Kidney (tissue), 14 donors: Measurements from ENCODE around the gene CAVIN1. TPM values are rescaled to one million over a fixed set of nuclear protein-coding genes. Genes with fewer than 3 reads are reported as not detected.
"Not testable (repeated sequence)": the region's sequence is repeated elsewhere in the genome, so short reads cannot be mapped to it uniquely, and the experiment has no call there.

Experiments used
- DNase-seq, 5 donors: peaks; one replicate each; pipeline ENCODE4 v3.0.0-alpha.2; 2013 to 2020
- FAIRE-seq: peaks from 2 replicates; lab custom pipeline; 2012; peaks lifted over from hg19 to GRCh38; lab: Jason Lieb, UNC
- H3K27ac ChIP-seq, 2 donors: one replicate each; pipeline ENCODE4 v1.7.0; 2013; ENCODE audit warnings: low read depth in 2 of 2, low read length in 2 of 2, inconsistent platforms in 1 of 2
- H3K27me3 ChIP-seq: one replicate; pipeline ENCODE4 v1.7.1; 2013; ENCODE audit warnings: low read length, inconsistent platforms; ENCODE audit not compliant: control insufficient read depth, insufficient read depth
- H3K36me3 ChIP-seq, 3 donors: one replicate each; pipeline versions ENCODE4 v1.7.0 to v1.7.1; 2013; ENCODE audit warnings: low read length in 3 of 3, control low read depth in 1 of 3, inconsistent platforms in 1 of 3; ENCODE audit not compliant: insufficient read depth in 3 of 3, control insufficient read depth in 2 of 3
- H3K4me1 ChIP-seq, 3 donors: one replicate each; pipeline versions ENCODE4 v1.7.0 to v1.7.1; 2013; ENCODE audit warnings: low read length in 3 of 3, inconsistent platforms in 1 of 3, low read depth in 1 of 3; ENCODE audit not compliant: control insufficient read depth in 2 of 3, insufficient read depth in 2 of 3
- H3K4me3 ChIP-seq, 3 donors: one replicate each; pipeline versions ENCODE4 v1.7.0 to v1.8.1; 2013; ENCODE audit warnings: low read length in 3 of 3, control low read depth in 1 of 3, inconsistent platforms in 1 of 3
- H3K9ac ChIP-seq, 3 donors: one replicate each; pipeline versions ENCODE4 v1.7.0 to v1.7.1; 2013; ENCODE audit warnings: low read length in 3 of 3, control low read depth in 1 of 3, inconsistent platforms in 1 of 3
- H3K9me3 ChIP-seq, 3 donors: one replicate each; pipeline versions ENCODE4 v1.7.0 to v1.7.1; 2013; ENCODE audit warnings: low read length in 3 of 3, control low read depth in 1 of 3, inconsistent platforms in 1 of 3; ENCODE audit not compliant: control insufficient read depth in 2 of 3, insufficient read depth in 1 of 3
- intact Hi-C: fragments of 100-400 bp; cut with DNase I; formaldehyde crosslinking; loops from one replicate; pipeline ENCODE4 v1.11.1; 2022
- polyA plus RNA-seq: library from polyadenylated mRNA; stranded (reverse); fragments of 350-450 nt; fragmentation: Illumina TruSeq; extraction: RNeasy Lipid Tissue Mini Kit (QIAGEN cat#74804); gene quantifications from one replicate; pipeline ENCODE4 v1.2.3, GENCODE V29; 2014; ENCODE audit warnings: low read depth, low replicate concordance; ENCODE audit not compliant: insufficient read depth
- total RNA-seq: library from RNA; stranded (reverse); fragmentation: NEBNext Ultra II Directional; extraction: Animal tissue kit (Norgen Biotek cat#: 25700); gene quantifications from one replicate; pipeline ENCODE4 v1.2.1, GENCODE V29; 2021
- TF ChIP-seq, protein P1 (sequence below): IDR thresholded peaks from 3 replicates; pipeline ENCODE4 v1.5.1; 2012; ENCODE audit warnings: mild to moderate bottlenecking, moderate library complexity, borderline replicate concordance; ENCODE audit not compliant: insufficient read depth; ENCODE audit errors: extremely low read depth
- donor health status: control.
- donor health status: control.
- donor health status: control.
- donor health status: control.
- donor health status: control.
- donor health status: DM: yes; HTN: yes; CAD: no.
- donor health status: Normal renal cell carcinoma (clear cell type).

Gene CAVIN1
- total and polyA plus RNA-seq, 2 donors from 2014 or later, result 67.1 to 204 TPM

DNA sequence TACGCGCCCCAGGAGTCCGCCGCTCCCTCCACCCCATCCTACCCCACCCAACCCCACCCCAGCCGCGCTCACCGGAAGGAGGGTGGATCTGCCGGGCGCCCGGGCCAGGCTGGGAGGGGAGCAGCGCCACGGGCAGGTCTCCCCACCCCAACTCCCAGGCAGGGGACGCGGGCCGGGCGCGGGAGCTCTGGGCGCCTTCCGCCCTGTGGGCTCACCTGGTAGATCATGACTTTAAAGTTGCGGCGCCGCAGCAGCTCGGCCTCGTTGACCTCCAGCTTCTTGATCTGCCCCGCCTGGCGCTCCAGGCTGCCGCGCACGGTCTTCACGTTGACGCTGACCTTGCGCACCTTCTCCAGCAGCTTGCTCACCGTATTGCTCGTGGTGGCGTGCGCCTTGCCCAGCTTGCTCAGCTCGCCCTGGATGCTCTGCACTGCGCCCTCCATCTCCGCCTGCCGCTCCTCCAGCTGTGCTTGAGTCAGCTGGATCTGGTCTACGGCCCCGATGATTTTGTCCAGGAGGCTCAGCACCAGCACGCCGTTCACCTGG is 571 bp downstream of the CAVIN1 start:
- intact Hi-C loops, result loop anchor here (10.0 kb wide), 1 partner anchor 92 kb away; no protein-coding TSS in a partner anchor
- Histone ChIP-seq H3K27ac (peak overlapping the region; percentile 83 to 90), H3K9me3 (no peaks in the 10 kb centered on the region), H3K27me3 (peaks cover 2% of the 10 kb centered on the region), H3K36me3 (no peaks in the 10 kb centered on the region), H3K4me3 (peak overlapping the region; percentile 77 to 83 (median 82)), H3K9ac (peak overlapping the region; percentile 59 to 88 (median 84)), H3K4me1 (peaks cover 0 to 5% (median 3%) of the 10 kb centered on the region in 3 donors)
- DNase-seq (peak in 4 of 5 donors; percentile 38 to 85 (median 62)), FAIRE-seq (no peak)
- TF ChIP-seq, protein P1, sequence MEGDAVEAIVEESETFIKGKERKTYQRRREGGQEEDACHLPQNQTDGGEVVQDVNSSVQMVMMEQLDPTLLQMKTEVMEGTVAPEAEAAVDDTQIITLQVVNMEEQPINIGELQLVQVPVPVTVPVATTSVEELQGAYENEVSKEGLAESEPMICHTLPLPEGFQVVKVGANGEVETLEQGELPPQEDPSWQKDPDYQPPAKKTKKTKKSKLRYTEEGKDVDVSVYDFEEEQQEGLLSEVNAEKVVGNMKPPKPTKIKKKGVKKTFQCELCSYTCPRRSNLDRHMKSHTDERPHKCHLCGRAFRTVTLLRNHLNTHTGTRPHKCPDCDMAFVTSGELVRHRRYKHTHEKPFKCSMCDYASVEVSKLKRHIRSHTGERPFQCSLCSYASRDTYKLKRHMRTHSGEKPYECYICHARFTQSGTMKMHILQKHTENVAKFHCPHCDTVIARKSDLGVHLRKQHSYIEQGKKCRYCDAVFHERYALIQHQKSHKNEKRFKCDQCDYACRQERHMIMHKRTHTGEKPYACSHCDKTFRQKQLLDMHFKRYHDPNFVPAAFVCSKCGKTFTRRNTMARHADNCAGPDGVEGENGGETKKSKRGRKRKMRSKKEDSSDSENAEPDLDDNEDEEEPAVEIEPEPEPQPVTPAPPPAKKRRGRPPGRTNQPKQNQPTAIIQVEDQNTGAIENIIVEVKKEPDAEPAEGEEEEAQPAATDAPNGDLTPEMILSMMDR, result no peak

GRCh38 chr17:42421507-42422338 is 1.3 kb downstream of the CAVIN1 start:
- Histone ChIP-seq H3K27ac (peak overlapping the region; percentile 69 to 90), H3K4me3 (peak overlapping the region in 2 of 3 donors; percentile 82 to 83), H3K9ac (peak overlapping the region; percentile 18 to 55 (median 41)), H3K9me3 (no peaks in the 10 kb centered on the region), H3K36me3 (no peaks in the 10 kb centered on the region), H3K4me1 (peaks cover 0 to 5% (median 3%) of the 10 kb centered on the region in 3 donors), H3K27me3 (peaks cover 2% of the 10 kb centered on the region)
- intact Hi-C loops, result loop anchor here (10.0 kb wide), 1 partner anchor 93 kb away; no protein-coding TSS in a partner anchor
- TF ChIP-seq, protein P1, result no peak
- FAIRE-seq, result no peak
- DNase-seq, result peak; percentile 24 to 87 (median 51)

DNA sequence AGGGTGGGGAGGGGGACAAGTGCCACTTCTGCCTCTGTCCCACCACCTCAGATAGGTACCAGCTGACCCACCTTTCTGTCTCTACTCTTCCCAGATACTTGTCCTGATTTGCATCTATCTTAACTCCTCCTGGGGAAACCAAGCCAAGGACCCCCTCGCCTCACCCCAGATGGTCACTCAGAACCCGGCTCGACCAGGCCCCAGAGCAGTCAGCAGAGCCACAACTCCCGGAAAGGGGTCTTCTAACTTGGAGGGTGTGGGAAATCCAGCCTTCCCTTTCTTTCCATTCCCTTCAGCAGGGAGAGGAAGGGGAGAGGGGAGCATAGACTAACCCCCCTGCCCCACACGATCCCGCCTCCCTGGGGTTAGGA is 1.9 kb downstream of the CAVIN1 start:
- peaks cover 2% of the 10 kb centered on the region for H3K27me3 ChIP-seq
- no peak for DNase-seq
- H3K9me3 ChIP-seq, result no peaks in the 10 kb centered on the region
- no peak for FAIRE-seq
- H3K4me1 ChIP-seq, result peaks cover 0 to 5% (median 3%) of the 10 kb centered on the region in 3 donors
- peak overlapping the region; percentile 69 to 72 for H3K27ac ChIP-seq
- intact Hi-C loops, result loop anchor here (10.0 kb wide), 1 partner anchor 94 kb away; no protein-coding TSS in a partner anchor
- H3K36me3 ChIP-seq, result no peaks in the 10 kb centered on the region
- peak overlapping the region in 1 of 3 donors; percentile 55 for H3K9ac ChIP-seq
- TF ChIP-seq, protein P1, result no peak
- peak overlapping the region in 2 of 3 donors; percentile 48 to 82 for H3K4me3 ChIP-seq

DNA sequence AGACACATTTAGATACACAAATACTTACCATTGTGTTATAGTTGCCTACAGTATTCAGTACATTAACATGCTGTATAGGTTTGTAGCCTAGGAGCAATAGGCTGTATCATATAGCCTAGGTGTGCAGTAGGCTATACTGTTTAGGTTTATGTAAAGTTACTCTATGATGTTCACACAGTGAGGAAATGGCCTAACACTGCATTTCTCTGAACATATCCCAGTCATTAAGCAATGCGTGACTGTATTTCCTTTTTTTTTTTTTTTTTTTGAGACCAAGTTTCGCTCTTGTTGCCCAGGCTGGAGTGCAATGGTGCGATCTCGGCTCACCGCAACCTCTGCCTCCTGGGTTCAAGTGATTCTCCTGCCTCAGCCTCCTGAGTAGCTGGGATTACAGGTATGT is 5.1 kb downstream of the CAVIN1 start:
- H3K9me3 ChIP-seq, H3K9ac ChIP-seq, DNase-seq, H3K4me3 ChIP-seq, H3K27me3 ChIP-seq, FAIRE-seq, intact Hi-C loops, H3K36me3 ChIP-seq, H3K4me1 ChIP-seq, H3K27ac ChIP-seq: not testable (repeated sequence)
